ENCODE data around the gene LEMD2. TPM values are rescaled to one million over a fixed set of nuclear protein-coding genes. Genes with fewer than 3 reads are reported as not detected.

Gene LEMD2
- total RNA-seq, 1 donor from 2014 or later = 40.4 TPM

DNA sequence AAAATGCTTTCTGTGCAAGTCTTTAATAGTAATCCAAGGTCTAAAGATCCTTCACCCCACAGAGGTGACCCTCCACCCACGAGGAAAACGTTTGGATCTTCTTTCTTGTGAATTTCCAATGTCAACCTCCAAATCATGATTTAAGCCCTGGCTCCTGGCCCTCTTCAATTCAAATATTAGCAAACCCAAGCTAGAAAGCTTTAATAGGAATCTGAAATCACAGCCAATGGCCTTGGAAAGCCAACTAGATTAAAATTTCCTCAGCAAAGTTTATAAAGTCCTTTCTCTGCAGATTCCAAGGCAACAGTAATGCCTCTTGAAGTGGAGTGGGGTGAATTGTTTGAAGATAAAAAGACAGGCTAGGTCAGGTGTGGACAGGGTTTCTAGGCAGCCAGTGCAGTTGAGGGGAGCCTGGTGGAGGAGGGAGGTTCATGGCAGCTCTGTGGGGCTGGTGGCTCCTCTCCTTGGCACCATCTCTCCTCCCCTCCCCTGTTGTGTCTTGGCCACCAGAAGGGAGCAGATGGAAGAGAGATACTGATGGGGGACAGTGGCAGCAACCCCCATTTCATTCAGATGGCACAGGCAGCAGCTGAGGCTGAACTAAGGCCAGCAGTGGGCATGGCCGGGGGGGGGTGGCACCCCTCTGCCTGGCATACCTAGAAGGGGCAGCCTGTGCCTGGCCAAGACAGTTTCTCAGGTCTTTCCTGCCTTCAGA lies 65.4 kb downstream of the LEMD2 start:
- DNase-seq (ENCODE audit: low read depth, low spot score) = no peak

DNA sequence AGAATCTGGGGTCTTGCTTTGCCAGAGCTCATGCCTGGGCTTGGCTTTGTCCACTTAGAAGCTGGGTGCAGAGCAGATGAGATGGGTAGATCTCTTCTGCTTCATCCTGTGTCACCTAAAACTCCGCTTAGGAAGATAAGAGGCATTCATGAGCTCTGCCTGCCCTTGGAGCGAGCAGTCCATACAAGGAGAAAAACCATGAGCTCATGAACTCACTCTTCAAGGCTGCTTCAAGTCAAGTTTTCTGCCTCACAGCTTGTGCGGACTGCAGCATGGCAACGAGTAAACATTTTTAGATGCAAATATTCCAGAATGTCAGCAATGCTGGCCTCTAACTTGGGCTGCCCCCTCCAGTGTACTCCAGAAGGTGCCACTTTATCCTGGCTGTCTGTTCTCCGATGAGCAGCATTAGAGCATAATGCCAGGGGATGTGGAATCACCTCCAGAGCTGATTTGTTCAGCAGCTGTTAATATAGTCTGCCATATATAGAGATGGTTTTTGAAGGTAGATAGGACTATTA lies 66.8 kb downstream of the LEMD2 start:
- DNase-seq (ENCODE audit: low read depth, low spot score) = no peak

DNA sequence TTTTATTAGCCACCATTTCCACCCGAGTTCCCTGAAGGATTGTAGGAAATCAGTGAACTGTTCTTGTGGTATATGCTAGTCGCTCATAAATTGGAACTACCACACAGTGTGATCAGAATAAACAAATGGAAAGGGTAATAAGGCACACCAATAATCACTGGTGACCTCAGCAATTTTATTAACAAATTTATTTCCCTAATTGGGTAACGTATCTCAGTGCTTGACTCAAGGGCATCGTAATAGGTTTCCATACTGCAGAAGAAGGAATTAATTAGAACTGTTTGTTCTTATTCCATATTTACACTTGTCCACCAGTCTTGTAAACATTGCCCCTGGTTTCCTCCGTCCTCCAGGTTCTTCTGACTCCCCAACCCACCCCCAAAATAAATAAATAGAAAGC lies 67.4 kb downstream of the LEMD2 start:
- DNase-seq (ENCODE audit: low read depth, low spot score) = no peak

Other genes with a start within 250 kb of the LEMD2 start
- gene BAK1, start 208.9 kb downstream of the LEMD2 start, total RNA-seq = 21.9 and 22.9 TPM in 2 replicates
- gene ITPR3, start 167.8 kb downstream of the LEMD2 start, total RNA-seq = 59.5 and 62.5 TPM in 2 replicates
- gene UQCC2, start 77.4 kb downstream of the LEMD2 start, total RNA-seq = 16.1 and 24.6 TPM in 2 replicates
- not detected in 2 replicates for gene IP6K3, start 42.2 kb downstream of the LEMD2 start, total RNA-seq
- not detected in 2 replicates for gene MLN, start 14.9 kb upstream of the LEMD2 start, total RNA-seq

All from pulmonary artery endothelial cell (primary cell).